Measurements from ENCODE around the gene ECD.

DNA sequence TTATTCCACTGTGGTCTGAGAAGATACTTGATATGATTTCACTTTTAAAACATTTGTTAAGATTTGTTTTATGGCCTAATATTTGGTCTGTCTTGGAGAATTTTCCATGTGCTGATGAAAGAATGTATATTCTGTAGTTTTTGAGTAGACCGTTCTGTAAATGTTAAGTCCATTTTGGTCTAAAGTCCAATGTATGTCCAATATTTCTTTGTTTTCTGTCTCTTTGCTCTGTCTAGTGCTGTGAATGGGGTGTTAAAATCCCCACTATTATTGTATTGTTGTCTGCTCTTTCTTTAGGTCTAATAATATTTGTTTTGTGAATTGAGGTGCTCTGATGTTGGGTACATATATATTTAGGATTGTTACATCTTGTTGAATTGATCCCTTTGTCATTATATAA is 47.9 kb upstream of the ECD start:
- TF ChIP-seq POLR2A (IDR thresholded peaks at IDR 0.05) (no peak), CTCF (IDR thresholded peaks at IDR 0.05) (no peak)
